Tibial nerve (tissue), 4 donors: ENCODE data around the gene NF2. TPM values are rescaled to one million over a fixed set of nuclear protein-coding genes. Genes with fewer than 3 reads are reported as not detected.

ENCODE experiments used
- DNase-seq, 2 donors: peaks; one replicate each; pipeline ENCODE4 v3.0.0-alpha.2; 2019; ENCODE audit warnings: low spot score in 2 of 2
- H3K27ac ChIP-seq, 4 donors: fragments of 200-600 bp; sonication (generic) in 3 of 4; one replicate each; pipeline ENCODE4 v1.5.1; 2017 to 2019; ENCODE audit warnings: mild to moderate bottlenecking in 1 of 4
- H3K27me3 ChIP-seq, 2 donors: fragments of 200-600 bp; sonication (generic) in 1 of 2; one replicate each; pipeline versions ENCODE4 v1.5.1 to v1.6.0; 2017 to 2019
- H3K36me3 ChIP-seq, 3 donors: fragments of 200-600 bp; sonication (generic); one replicate each; pipeline ENCODE4 v1.5.1; 2018 to 2019
- H3K4me1 ChIP-seq, 4 donors: fragments of 200-600 bp; sonication (generic) in 3 of 4; one replicate each; pipeline ENCODE4 v1.5.1; 2017 to 2019
- H3K4me3 ChIP-seq, 4 donors: fragments of 200-600 bp; sonication (generic) in 3 of 4; one replicate each; pipeline ENCODE4 v1.5.1; 2017 to 2019; ENCODE audit warnings: mild to moderate bottlenecking in 1 of 4, moderate library complexity in 1 of 4
- H3K9me3 ChIP-seq, 4 donors: fragments of 200-600 bp; sonication (generic) in 3 of 4; one replicate each; pipeline ENCODE4 v1.5.1; 2017 to 2019
- CTCF ChIP-seq, 5 experiments: fragments of 200-600 bp in 3 of 5; fragments of 450-650 bp in 2 of 5; sonication (generic) in 3 of 5; IDR thresholded peaks; one replicate each; pipeline ENCODE4 v1.5.1; 2016 to 2019; ENCODE audit warnings: antibody characterized with exemption in 5 of 5, mild to moderate bottlenecking in 3 of 5, moderate library complexity in 2 of 5
- EP300 ChIP-seq, 2 donors: sonication (generic); formaldehyde crosslinking; IDR thresholded peaks; one replicate each; pipeline ENCODE4 v1.6.1; 2017; ENCODE audit warnings: antibody characterized with exemption in 2 of 2, mild to moderate bottlenecking in 1 of 2
- POLR2A ChIP-seq, 2 donors: fragments of 450-650 bp; IDR thresholded peaks; one replicate each; pipeline ENCODE4 v1.6.1; 2017; ENCODE audit warnings: antibody characterized with exemption in 2 of 2, mild to moderate bottlenecking in 2 of 2, moderate library complexity in 2 of 2
- WGBS, 2 donors: methylation state at CpG; one replicate each; pipeline ENCODE4 v1.1.5; 2018; 5-methylcytosine and 5-hydroxymethylcytosine counted together
- total RNA-seq, 4 donors: library from RNA; depleted of rRNA; stranded (reverse); fragments of >200 nt; gene quantifications; one replicate each; pipeline ENCODE4 v1.1.0, GENCODE V29; 2016

Gene NF2
- total RNA-seq, 4 donors from 2014 or later = 24.9 to 39.0 (median 28.8) TPM

DNA sequence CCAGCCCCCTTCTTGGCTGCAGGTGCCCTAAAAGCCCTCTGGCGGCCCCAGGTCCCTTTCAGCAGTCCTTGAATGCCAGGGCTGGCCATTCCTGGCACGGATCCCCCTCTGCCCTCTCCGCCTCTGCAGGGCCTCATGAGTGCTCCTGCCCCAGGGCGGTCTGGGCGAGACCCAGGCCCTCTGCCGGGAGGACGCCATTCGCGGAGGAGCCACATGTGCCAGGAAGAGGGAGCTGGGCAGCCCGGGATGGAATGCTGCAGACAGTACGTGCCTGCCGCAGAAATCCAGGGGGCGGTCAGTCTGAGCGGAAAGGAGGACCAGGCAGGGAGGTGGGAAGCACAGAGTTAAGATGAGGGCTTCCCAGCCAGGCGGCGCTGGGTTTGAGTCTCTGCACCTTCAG lies 119.2 kb downstream of the NF2 start:
- no peak overlapping the region for H3K4me3 ChIP-seq
- H3K36me3 ChIP-seq = no peaks in the 10 kb centered on the region
- TF ChIP-seq CTCF (IDR thresholded peaks at IDR 0.05) (no peak), POLR2A (IDR thresholded peaks at IDR 0.05) (no peak), EP300 (IDR thresholded peaks at IDR 0.05) (no peak)
- H3K4me1 ChIP-seq = peaks cover 0 to 20% (median 5%) of the 10 kb centered on the region in 4 donors
- no peak for DNase-seq
- 67 to 69% methylated on average over 11 to 16 of the region's 16 CpGs for WGBS, 2 donors
- H3K27me3 ChIP-seq = peaks cover 0 to 43% of the 10 kb centered on the region in 2 donors
- H3K27ac ChIP-seq = no peak overlapping the region
- H3K9me3 ChIP-seq = no peaks in the 10 kb centered on the region

DNA sequence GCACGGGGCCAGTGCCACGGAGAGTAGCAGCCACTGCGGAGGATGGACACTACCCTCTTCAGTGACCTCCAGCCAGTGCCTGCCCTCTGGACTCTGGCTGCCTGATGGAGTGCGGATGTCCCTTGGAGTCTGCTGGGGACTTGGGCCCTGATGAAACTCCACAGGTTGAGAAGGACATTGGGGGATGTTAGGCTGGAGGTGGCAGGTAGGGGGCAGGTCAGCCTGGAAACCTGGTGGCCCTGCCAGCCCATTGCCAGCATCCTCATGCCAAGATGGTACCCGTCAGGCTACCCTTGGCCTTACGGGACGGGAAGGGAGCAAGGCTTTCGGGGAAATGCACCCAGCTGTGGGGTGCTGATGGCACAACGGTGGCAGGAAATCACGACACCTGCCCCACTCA lies 120.3 kb downstream of the NF2 start:
- Histone ChIP-seq H3K27me3 (peaks cover 0 to 32% of the 10 kb centered on the region in 2 donors), H3K4me3 (no peak overlapping the region), H3K36me3 (peaks cover 0 to 2% (median 0%) of the 10 kb centered on the region in 3 donors), H3K4me1 (peaks cover 0 to 20% (median 5%) of the 10 kb centered on the region in 4 donors), H3K9me3 (no peaks in the 10 kb centered on the region), H3K27ac (no peak overlapping the region)
- no peak for DNase-seq
- 86 to 96% methylated on average over 8 to 10 of the region's 10 CpGs for WGBS, 2 donors
- TF ChIP-seq CTCF (IDR thresholded peaks at IDR 0.05) = no peak
- no peak for TF ChIP-seq EP300 (IDR thresholded peaks at IDR 0.05)
- no peak for TF ChIP-seq POLR2A (IDR thresholded peaks at IDR 0.05)

GRCh38 chr22:29724843-29725242 lies 121.4 kb downstream of the NF2 start:
- H3K4me1 ChIP-seq = peaks cover 0 to 16% (median 3%) of the 10 kb centered on the region in 4 donors
- DNase-seq = no peak
- peaks cover 0 to 13% (median 0%) of the 10 kb centered on the region in 3 donors for H3K36me3 ChIP-seq
- no peak overlapping the region for H3K4me3 ChIP-seq
- no peaks in the 10 kb centered on the region for H3K9me3 ChIP-seq
- H3K27me3 ChIP-seq = peaks cover 0 to 23% of the 10 kb centered on the region in 2 donors
- H3K27ac ChIP-seq = no peak overlapping the region
- TF ChIP-seq POLR2A (IDR thresholded peaks at IDR 0.05) = no peak
- no peak for TF ChIP-seq CTCF (IDR thresholded peaks at IDR 0.05)
- no peak for TF ChIP-seq EP300 (IDR thresholded peaks at IDR 0.05)
- WGBS, 2 donors = 54 to 61% methylated on average over 8 of the region's 8 CpGs

- H3K4me3 ChIP-seq = no peak overlapping the region
- no peak for DNase-seq
- TF ChIP-seq EP300 (IDR thresholded peaks at IDR 0.05) (no peak), POLR2A (IDR thresholded peaks at IDR 0.05) (no peak), CTCF (IDR thresholded peaks at IDR 0.05) (no peak)
- peaks cover 0 to 25% (median 0%) of the 10 kb centered on the region in 3 donors for H3K36me3 ChIP-seq
- H3K9me3 ChIP-seq = no peaks in the 10 kb centered on the region
- WGBS, 2 donors = 66 to 82% methylated on average over 6 to 7 of the region's 7 CpGs
- H3K4me1 ChIP-seq = peaks cover 0 to 6% (median 0%) of the 10 kb centered on the region in 4 donors
- H3K27ac ChIP-seq = no peak overlapping the region
- peaks cover 0 to 15% of the 10 kb centered on the region in 2 donors for H3K27me3 ChIP-seq
These were observed 122.7 kb downstream of the NF2 start for GRCh38 chr22:29726106-29726505.

GRCh38 chr22:29726512-29727130 lies 123.2 kb downstream of the NF2 start:
- peaks cover 0 to 10% of the 10 kb centered on the region in 2 donors for H3K27me3 ChIP-seq
- peaks cover 0 to 5% (median 0%) of the 10 kb centered on the region in 4 donors for H3K4me1 ChIP-seq
- no peak overlapping the region for H3K27ac ChIP-seq
- 36 to 54% methylated on average over 15 of the region's 15 CpGs for WGBS, 2 donors
- no peaks in the 10 kb centered on the region for H3K9me3 ChIP-seq
- no peak for DNase-seq
- H3K4me3 ChIP-seq = no peak overlapping the region
- peaks cover 0 to 30% (median 0%) of the 10 kb centered on the region in 3 donors for H3K36me3 ChIP-seq
- TF ChIP-seq POLR2A (IDR thresholded peaks at IDR 0.05) (no peak), CTCF (IDR thresholded peaks at IDR 0.05) (no peak), EP300 (IDR thresholded peaks at IDR 0.05) (no peak)
